Endothelial cell of umbilical vein (primary cell): Measurements from ENCODE around the gene TGM1. TPM values are rescaled to one million over a fixed set of nuclear protein-coding genes. Genes with fewer than 3 reads are reported as not detected.
A peak's percentile ranks its signal among the peaks of the same experiment; 100 is the strongest.
"Not testable (repeated sequence)": the region's sequence is repeated elsewhere in the genome, so short reads cannot be mapped to it uniquely, and the experiment has no call there.

ENCODE experiments used
- BruUV-seq: library from RNA; stranded (reverse); fragments of 400-500 nt; replicated peaks from 2 replicates; lab custom pipeline; 2021; lab: Mats Ljungman, UMichigan
- CTCF ChIA-PET: fragments of 300-600, 350-600 bp; sonication (Branson Sonifier 250); formaldehyde crosslinking; loops from one replicate; lab custom pipeline; 2021; ENCODE audit warnings: antibody characterized with exemption, inconsistent platforms; lab: Charles Lee
- POLR2A ChIA-PET: fragments of 300-600, 350-600 bp; sonication (Branson Sonifier 250); formaldehyde crosslinking; loops from one replicate; lab custom pipeline; 2021; ENCODE audit warnings: antibody characterized with exemption, inconsistent platforms; lab: Charles Lee
- DNase-seq: peaks from one replicate; pipeline ENCODE4 v3.0.0-alpha.2; 2011; ENCODE audit warnings: low read depth, low spot score
- FAIRE-seq: peaks from 2 replicates; lab custom pipeline; 2011; peaks lifted over from hg19 to GRCh38; lab: Jason Lieb, UNC
- H2AFZ ChIP-seq: 2 replicates; pipeline ENCODE4 v1.6.0; 2012; ENCODE audit warnings: low read depth, low read length, control low read depth, inconsistent platforms
- H3K27ac ChIP-seq: 2 replicates; pipeline ENCODE4 v1.5.1; 2011; ENCODE audit warnings: low read depth, mild to moderate bottlenecking, control low read depth, low read length, moderate library complexity; ENCODE audit not compliant: insufficient read depth
- H3K27me3 ChIP-seq, 2 experiments: 2 replicates each; pipeline versions ENCODE4 v1.6.0 to v1.6.1; 2011; ENCODE audit warnings: low read length in 2 of 2, mixed read lengths in 1 of 2; ENCODE audit not compliant: control insufficient read depth in 2 of 2, insufficient read depth in 2 of 2
- H3K36me3 ChIP-seq, 2 experiments: 2 replicates in 1 of 2; 3 replicates in 1 of 2; pipeline ENCODE4 v1.5.1; 2011; ENCODE audit warnings: low read length in 2 of 2, mild to moderate bottlenecking in 1 of 2, moderate library complexity in 1 of 2; ENCODE audit not compliant: control insufficient read depth in 2 of 2, insufficient read depth in 2 of 2; ENCODE audit errors: extremely low read depth in 1 of 2
- H3K4me1 ChIP-seq: 3 replicates; pipeline ENCODE4 v1.5.1; 2011; ENCODE audit warnings: mild to moderate bottlenecking, low read length; ENCODE audit not compliant: control insufficient read depth, insufficient read depth; ENCODE audit errors: extremely low read depth
- H3K4me2 ChIP-seq: 2 replicates; pipeline ENCODE4 v1.6.1; 2011; ENCODE audit warnings: low read length, control low read depth, mixed read lengths; ENCODE audit not compliant: insufficient read depth
- H3K4me3 ChIP-seq, 3 experiments: fragments of 200-600 bp in 1 of 3; sonication (generic), shearing (Covaris generic) in 1 of 3; replicated peaks in 1 of 3; 2 replicates each; pipeline ENCODE4 v1.5.1; 2011 to 2016; ENCODE audit warnings: control low read depth in 3 of 3, low read length in 3 of 3, mild to moderate bottlenecking in 2 of 3, inconsistent platforms in 1 of 3, low read depth in 1 of 3, moderate library complexity in 1 of 3; ENCODE audit not compliant: insufficient read depth in 1 of 3
- H3K79me2 ChIP-seq: 2 replicates; pipeline ENCODE4 v1.6.0; 2012; ENCODE audit warnings: low read length, inconsistent platforms; ENCODE audit not compliant: control insufficient read depth, insufficient read depth
- H3K9ac ChIP-seq: replicated peaks from 2 replicates; pipeline ENCODE3; 2011; ENCODE audit warnings: low read length, control low read depth; ENCODE audit not compliant: insufficient read depth; ENCODE audit errors: extremely low read depth
- H3K9me1 ChIP-seq: replicated peaks from 3 replicates; pipeline ENCODE4 v1.6.0; 2011; ENCODE audit warnings: mild to moderate bottlenecking, low read length; ENCODE audit not compliant: control insufficient read depth, insufficient read depth; ENCODE audit errors: extremely low read depth
- H3K9me3 ChIP-seq: replicated peaks from 2 replicates; pipeline ENCODE4 v1.5.1; 2012; ENCODE audit warnings: low read length, inconsistent platforms; ENCODE audit not compliant: control insufficient read depth, insufficient read depth
- H4K20me1 ChIP-seq: replicated peaks from 2 replicates; pipeline ENCODE3; 2011; ENCODE audit warnings: mild to moderate bottlenecking, low read length; ENCODE audit not compliant: control insufficient read depth, insufficient read depth; ENCODE audit errors: extremely low read depth
- EZH2 ChIP-seq: IDR thresholded peaks from 2 replicates; pipeline ENCODE4 v1.6.1; 2012; ENCODE audit warnings: borderline replicate concordance, low read depth, mild to moderate bottlenecking, moderate library complexity, low read length, inconsistent platforms; ENCODE audit not compliant: severe bottlenecking
- FOS ChIP-seq: IDR thresholded peaks from 2 replicates; pipeline ENCODE4 v1.6.1; 2011; ENCODE audit warnings: mild to moderate bottlenecking, low read length, moderate library complexity, borderline replicate concordance; ENCODE audit not compliant: insufficient read depth
- GATA2 ChIP-seq: IDR thresholded peaks from 2 replicates; pipeline ENCODE4 v1.7.0; 2011; ENCODE audit warnings: low read depth, mild to moderate bottlenecking, moderate library complexity, mixed read lengths, low read length; ENCODE audit not compliant: insufficient read length, insufficient read depth
- JUN ChIP-seq: IDR thresholded peaks from 2 replicates; pipeline ENCODE4 v1.6.1; 2011; ENCODE audit warnings: borderline replicate concordance, low read depth; ENCODE audit not compliant: insufficient read length, insufficient read depth
- MYC ChIP-seq: IDR thresholded peaks from one replicate; pipeline ENCODE4 v1.6.1; 2011; ENCODE audit warnings: mild to moderate bottlenecking, low read depth, low read length
- POLR2A ChIP-seq: IDR thresholded peaks from 2 replicates; pipeline ENCODE4 v1.6.1; 2012; ENCODE audit warnings: low read depth, mild to moderate bottlenecking, control low read depth, low read length
- POLR2AphosphoS5 ChIP-seq: IDR thresholded peaks from 2 replicates; pipeline ENCODE4 v1.6.1; 2012; ENCODE audit warnings: low read depth, mild to moderate bottlenecking, control low read depth, low read length, moderate library complexity; ENCODE audit not compliant: insufficient read depth
- dilution Hi-C: fragments of 300-500 bp; cut with MboI; formaldehyde crosslinking; loops from one replicate; pipeline ENCODE4 v1.15.0; 2019; ENCODE audit warnings: low sequenced_read_pairs; ENCODE audit not compliant: extremely low pct_ligation_motif_present
- intact Hi-C: fragments of 100-400 bp; cut with micrococcal nuclease; formaldehyde crosslinking; loops from one replicate; pipeline ENCODE4 v1.10.0; 2022
- polyA plus RNA-seq, 4 experiments: library from polyadenylated mRNA; depleted of rRNA in 3 of 4; stranded (reverse) in 3 of 4; unstranded in 1 of 4; fragments of >200 nt; gene quantifications; 2 replicates each; pipeline versions ENCODE4 v1.2.1 to v1.2.3, GENCODE V29; 2011 to 2012; ENCODE audit warnings: missing spikeins in 1 of 4
- total RNA-seq: library from RNA; stranded (reverse); gene quantifications from 2 replicates; pipeline ENCODE4 v1.2.3, GENCODE V29; 2021
- TF ChIP-seq, protein P1 (sequence below): IDR thresholded peaks from 2 replicates; pipeline ENCODE4 v1.6.1; 2011; ENCODE audit not compliant: insufficient read depth, insufficient read length
- TF ChIP-seq, protein P2 (sequence below), 2 donors: IDR thresholded peaks; 1 replicate in 1 of 2; 2 replicates in 1 of 2; pipeline ENCODE4 v1.5.1; 2011; ENCODE audit warnings: low read length in 2 of 2, mild to moderate bottlenecking in 2 of 2, moderate library complexity in 2 of 2, control low read depth in 1 of 2, inconsistent platforms in 1 of 2, low read depth in 1 of 2; ENCODE audit not compliant: insufficient read depth in 1 of 2; ENCODE audit errors: extremely low read depth in 1 of 2

The TGM1 gene
- total and polyA plus RNA-seq, 2 donors (not counting 3 experiments of a cell fraction or from before 2014, with no cell fraction given) = 1.0 to 3.4 TPM

DNA sequence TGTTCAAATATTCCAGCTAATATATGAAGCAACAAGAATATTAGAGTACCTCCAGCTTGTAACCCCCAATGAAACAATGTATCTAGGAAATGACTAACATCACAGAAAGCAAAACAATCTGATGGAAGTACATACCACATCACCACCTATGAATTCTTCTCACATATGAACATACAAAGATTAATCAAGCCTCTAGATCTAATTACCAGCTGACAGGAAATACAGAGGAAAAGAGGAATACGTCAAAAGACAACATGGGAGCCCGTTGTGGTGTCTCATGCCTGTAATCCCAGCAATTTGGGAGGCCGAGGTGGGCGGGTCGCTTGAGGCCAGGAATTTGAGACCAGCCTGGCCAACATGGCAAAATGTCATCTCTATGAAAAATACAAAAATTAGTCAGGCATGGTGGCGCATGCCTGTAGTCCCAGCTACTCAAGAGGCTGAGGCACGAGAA lies 38.3 kb downstream of the TGM1 start:
- dilution Hi-C loops = no loop called here
- H3K9ac ChIP-seq = peak overlapping the region; percentile 73
- BruUV-seq = no TSS peak

DNA sequence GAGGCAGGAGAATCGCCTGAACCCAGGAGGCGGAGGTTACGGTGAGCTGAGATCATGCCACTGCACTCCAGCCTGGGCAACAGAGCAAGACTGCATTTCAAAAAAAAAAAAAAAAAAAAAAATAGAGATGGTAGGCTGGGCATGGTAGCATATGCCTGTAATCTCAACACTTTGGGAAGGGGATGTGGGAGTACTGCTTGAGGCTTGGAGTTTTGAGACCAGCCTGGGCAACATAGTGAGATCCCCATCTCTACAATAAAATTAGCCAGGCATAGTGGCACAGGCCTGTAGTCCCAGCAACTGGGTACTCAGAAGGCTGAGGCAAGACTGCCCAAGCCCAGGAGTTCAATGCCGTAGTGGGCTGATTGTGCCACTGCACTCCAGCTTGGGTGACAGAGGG lies 40.0 kb downstream of the TGM1 start:
- H3K9me1 ChIP-seq, H3K27me3 ChIP-seq, intact Hi-C loops, DNase-seq, H3K9me3 ChIP-seq, CTCF ChIA-PET, H2AFZ ChIP-seq, H3K9ac ChIP-seq, dilution Hi-C loops, BruUV-seq, H3K36me3 ChIP-seq, H3K4me2 ChIP-seq, H4K20me1 ChIP-seq, FAIRE-seq, H3K4me3 ChIP-seq: not testable (repeated sequence)
- POLR2A ChIA-PET = interaction anchor here (0.6 kb wide), 1 partner anchor 9 kb away, joined by 3 read pairs; no protein-coding TSS in a partner anchor
- peaks cover 69% of the 10 kb centered on the region for H3K79me2 ChIP-seq
- peak overlapping the region; percentile 56 for H3K27ac ChIP-seq
- peaks cover 28% of the 10 kb centered on the region for H3K4me1 ChIP-seq

More for the DNA sequence above, 38.3 kb downstream of the TGM1 start:
- Histone ChIP-seq H3K4me3 (no peak overlapping the region), H2AFZ (no peak overlapping the region), H3K9me3 (no peaks in the 10 kb centered on the region), H3K27me3 (no peaks in the 10 kb centered on the region), H3K36me3 (peaks cover 0 to 6% of the 10 kb centered on the region in 2 experiments), H3K79me2 (peaks cover 75% of the 10 kb centered on the region), H3K9me1 (no peaks in the 10 kb centered on the region), H3K27ac (peak overlapping the region; percentile 99), H4K20me1 (no peaks in the 10 kb centered on the region), H3K4me2 (peak overlapping the region; percentile 56), H3K4me1 (peaks cover 28% of the 10 kb centered on the region)
- peak; percentile 83 for TF ChIP-seq FOS
- TF ChIP-seq POLR2AphosphoS5 = peak; percentile 78
- TF ChIP-seq JUN = peak; percentile 93
- TF ChIP-seq GATA2 = peak; percentile 94
- TF ChIP-seq EZH2 = no peak
- TF ChIP-seq, protein P1, sequence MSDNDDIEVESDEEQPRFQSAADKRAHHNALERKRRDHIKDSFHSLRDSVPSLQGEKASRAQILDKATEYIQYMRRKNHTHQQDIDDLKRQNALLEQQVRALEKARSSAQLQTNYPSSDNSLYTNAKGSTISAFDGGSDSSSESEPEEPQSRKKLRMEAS = no peak
- no peak for TF ChIP-seq POLR2A
- TF ChIP-seq MYC = no peak
- TF ChIP-seq, protein P2, sequence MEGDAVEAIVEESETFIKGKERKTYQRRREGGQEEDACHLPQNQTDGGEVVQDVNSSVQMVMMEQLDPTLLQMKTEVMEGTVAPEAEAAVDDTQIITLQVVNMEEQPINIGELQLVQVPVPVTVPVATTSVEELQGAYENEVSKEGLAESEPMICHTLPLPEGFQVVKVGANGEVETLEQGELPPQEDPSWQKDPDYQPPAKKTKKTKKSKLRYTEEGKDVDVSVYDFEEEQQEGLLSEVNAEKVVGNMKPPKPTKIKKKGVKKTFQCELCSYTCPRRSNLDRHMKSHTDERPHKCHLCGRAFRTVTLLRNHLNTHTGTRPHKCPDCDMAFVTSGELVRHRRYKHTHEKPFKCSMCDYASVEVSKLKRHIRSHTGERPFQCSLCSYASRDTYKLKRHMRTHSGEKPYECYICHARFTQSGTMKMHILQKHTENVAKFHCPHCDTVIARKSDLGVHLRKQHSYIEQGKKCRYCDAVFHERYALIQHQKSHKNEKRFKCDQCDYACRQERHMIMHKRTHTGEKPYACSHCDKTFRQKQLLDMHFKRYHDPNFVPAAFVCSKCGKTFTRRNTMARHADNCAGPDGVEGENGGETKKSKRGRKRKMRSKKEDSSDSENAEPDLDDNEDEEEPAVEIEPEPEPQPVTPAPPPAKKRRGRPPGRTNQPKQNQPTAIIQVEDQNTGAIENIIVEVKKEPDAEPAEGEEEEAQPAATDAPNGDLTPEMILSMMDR (IDR thresholded peaks at IDR 0.05; ENCODE audit: extremely low read depth in 1 of 2, insufficient read depth in 1 of 2, low read depth in 1 of 2, low read length in 2 of 2) = no peak
- DNase-seq (peak; percentile 95), FAIRE-seq (peak; percentile 88)
- intact Hi-C loops = loop anchor here (1.0 kb wide), 5 partner anchors 8 to 47 kb away; partner anchors contain the start of genes CHMP4A, GMPR2, NEDD8 and RABGGTA
- CTCF ChIA-PET = interaction anchor here (1.0 to 2.5 kb wide), 7 partner anchors 9 to 83 kb away, joined by 3 to 23 read pairs (median 8); partner anchors contain the start of genes CHMP4A, CIDEB, MDP1 and TINF2
- POLR2A ChIA-PET = interaction anchor here (0.6 to 3.1 kb wide), 3 partner anchors 10 to 22 kb away, joined by 3 to 21 read pairs (median 4); partner anchors contain the start of genes CHMP4A and MDP1
